Cardiac atrium fibroblast (primary cell): Measurements from ENCODE around the gene PGAP6. TPM values are rescaled to one million over a fixed set of nuclear protein-coding genes. Genes with fewer than 3 reads are reported as not detected.

Experiments used
- total RNA-seq: library from RNA; depleted of rRNA; stranded (reverse); fragments of >200 nt; gene quantifications from 2 replicates; pipeline ENCODE4 v1.2.3, GENCODE V29; 2015

The PGAP6 gene
- total RNA-seq = 40.1 and 47.3 TPM in 2 replicates

GRCh38 chr16:381789-382717, at the start of gene PGAP6:
PGAP6 (minus strand) TSS chr16:381978; CDS start chr16:381821, 157 bp downstream.

GRCh38 chr16:425082-425718, 43.4 kb upstream of the PGAP6 start, which contains the start of gene RAB11FIP3:
RAB11FIP3 (plus strand) TSS chr16:425649; CDS start chr16:426007, 358 bp downstream.

GRCh38 chr16:401468-402348, 19.9 kb upstream of the PGAP6 start, which contains the start of gene DECR2:
DECR2 (plus strand) TSS chr16:401885; CDS start chr16:401964, 79 bp downstream.

GRCh38 chr16:397135-397661, 15.4 kb upstream of the PGAP6 start, which contains the start of gene NME4:
NME4 (plus strand) TSS chr16:397199; CDS start chr16:397223, 24 bp downstream.

GRCh38 chr16:370443-370842, 11.3 kb downstream of the PGAP6 start, which contains the start of gene MRPL28:
MRPL28 (minus strand) TSS chr16:370538; CDS start chr16:370218, 320 bp downstream.

GRCh38 chr16:352547-353403, 29.0 kb downstream of the PGAP6 start, which contains the start of gene AXIN1:
AXIN1 (minus strand) TSS chr16:352723; CDS start chr16:347025, 5,698 bp downstream.

Other genes starting within 250 kb of the PGAP6 start
- 6.7 and 8.9 TPM in 2 replicates for gene NPRL3, start 243.3 kb downstream of the PGAP6 start, total RNA-seq
- gene HBZ, start 229.3 kb downstream of the PGAP6 start, total RNA-seq = not detected in 2 replicates
- not detected in 2 replicates for gene HBM, start 216.0 kb downstream of the PGAP6 start, total RNA-seq
- not detected in 2 replicates for gene HBA2, start 209.1 kb downstream of the PGAP6 start, total RNA-seq
- 5.8 TPM in 1 of 2 replicates, not detected in the other for gene HBA1, start 205.3 kb downstream of the PGAP6 start, total RNA-seq
- not detected in 2 replicates for gene HBQ1, start 201.5 kb downstream of the PGAP6 start, total RNA-seq
- gene LUC7L, start 152.5 kb downstream of the PGAP6 start, total RNA-seq = 29.8 and 30.0 TPM in 2 replicates
- gene FAM234A, start 147.2 kb downstream of the PGAP6 start, total RNA-seq = 119 and 130 TPM in 2 replicates
- 4.9 and 5.2 TPM in 2 replicates for gene RGS11, start 106.0 kb downstream of the PGAP6 start, total RNA-seq
- gene ARHGDIG, start 101.4 kb downstream of the PGAP6 start, total RNA-seq = 2.2 and 2.3 TPM in 2 replicates
- gene PDIA2, start 98.8 kb downstream of the PGAP6 start, total RNA-seq = 0.18 and 0.32 TPM in 2 replicates
- gene AXIN1, start 29.3 kb downstream of the PGAP6 start, total RNA-seq = 16.2 and 21.5 TPM in 2 replicates
- gene MRPL28, start 11.4 kb downstream of the PGAP6 start, total RNA-seq = 59.8 and 94.1 TPM in 2 replicates
- gene NME4, start 15.2 kb upstream of the PGAP6 start, total RNA-seq = 175 and 182 TPM in 2 replicates
- 9.6 and 16.8 TPM in 2 replicates for gene DECR2, start 19.9 kb upstream of the PGAP6 start, total RNA-seq
- gene RAB11FIP3, start 43.7 kb upstream of the PGAP6 start, total RNA-seq = 32.1 and 33.0 TPM in 2 replicates
- gene CAPN15, start 145.7 kb upstream of the PGAP6 start, total RNA-seq = 32.9 and 43.7 TPM in 2 replicates
- not detected in 2 replicates for gene PRR35, start 178.4 kb upstream of the PGAP6 start, total RNA-seq
- gene NHLRC4, start 185.0 kb upstream of the PGAP6 start, total RNA-seq = 2.2 and 6.5 TPM in 2 replicates
- 22.4 and 30.7 TPM in 2 replicates for gene PIGQ, start 188.0 kb upstream of the PGAP6 start, total RNA-seq
- gene RAB40C, start 208.1 kb upstream of the PGAP6 start, total RNA-seq = 11.6 and 18.6 TPM in 2 replicates
- under 0.01 TPM in 1 of 2 replicates, not detected in the other for gene WFIKKN1, start 249.0 kb upstream of the PGAP6 start, total RNA-seq